Measurements from ENCODE around the gene BMP4.

GRCh38 chr14:53999061-53999488, 42.5 kb upstream of the BMP4 start:
- no peak for TF ChIP-seq CTCF (IDR thresholded peaks at IDR 0.05)
- TF ChIP-seq EZH2 (IDR thresholded peaks at IDR 0.05; ENCODE audit: borderline replicate concordance, insufficient read depth, low read depth, low read length, poor library complexity, severe bottlenecking), result no peak
